ENCODE results near the gene SPTBN1. TPM values are rescaled to one million over a fixed set of nuclear protein-coding genes. Genes with fewer than 3 reads are reported as not detected.
A peak's percentile ranks its signal among the peaks of the same experiment; 100 is the strongest.

The SPTBN1 gene
- polyA plus RNA-seq, 2 of the 4 experiments (the other 2 are of a cell fraction): 105 to 126 TPM

GRCh38 chr2:54595161-54595803 lies 139.2 kb downstream of the SPTBN1 start:
- POLR2A ChIA-PET: interaction anchor here (0.6 kb wide), 1 partner anchor 383 kb away, joined by 4 read pairs; no protein-coding TSS in a partner anchor
- no peak for FAIRE-seq
- no peak for DNase-seq (ENCODE audit: low read depth in 1 of 2, low spot score in 1 of 2)
- peak overlapping the region in 1 of 2 experiments; percentile 1; a peak in 2 of 6 replicates for H3K27ac ChIP-seq
- no peak for TF ChIP-seq POLR2A (IDR thresholded peaks at IDR 0.05; ENCODE audit: low read length)
- TF ChIP-seq FOSB (CRISPR knock-in tag; IDR thresholded peaks at IDR 0.05): no peak
- TF ChIP-seq CHD2 (IDR thresholded peaks at IDR 0.05; ENCODE audit: low read length, partially characterized antibody): no peak
- TF ChIP-seq SMC3 (IDR thresholded peaks at IDR 0.05): no peak
- no peak for TF ChIP-seq HOXA7 (CRISPR knock-in tag; IDR thresholded peaks at IDR 0.05)
- TF ChIP-seq ATOH8 (CRISPR knock-in tag; IDR thresholded peaks at IDR 0.05; ENCODE audit: low read depth): no peak
- no peak for TF ChIP-seq HOXB13 (CRISPR knock-in tag; IDR thresholded peaks at IDR 0.05; ENCODE audit: low read depth)
- no peak for TF ChIP-seq CBX2 (IDR thresholded peaks at IDR 0.05; ENCODE audit: borderline replicate concordance, low read depth)
- no peak for TF ChIP-seq FOXS1 (CRISPR knock-in tag; IDR thresholded peaks at IDR 0.05)
- no peak for TF ChIP-seq ZSCAN20 (CRISPR knock-in tag; IDR thresholded peaks at IDR 0.05)
- TF ChIP-seq MAX (IDR thresholded peaks at IDR 0.05): no peak
- TF ChIP-seq CEBPB (IDR thresholded peaks at IDR 0.05): no peak
- no peak for TF ChIP-seq RCOR1 (IDR thresholded peaks at IDR 0.05; ENCODE audit: low read depth, low read length)
- TF ChIP-seq PBX3 (IDR thresholded peaks at IDR 0.05): no peak
- no peak for TF ChIP-seq JUN (IDR thresholded peaks at IDR 0.05)
- no peak for TF ChIP-seq ZC3H11A (IDR thresholded peaks at IDR 0.05)
- TF ChIP-seq REST (IDR thresholded peaks at IDR 0.05): no peak
- TF ChIP-seq CTCF (IDR thresholded peaks at IDR 0.05): no peak
- no peak for TF ChIP-seq HMGXB4 (CRISPR knock-in tag; IDR thresholded peaks at IDR 0.05; ENCODE audit: borderline replicate concordance)
- H3K4me1 ChIP-seq: peaks cover 67% of the 10 kb centered on the region
- CTCF ChIA-PET: interaction anchor here (0.6 to 3.0 kb wide), 5 partner anchors 9 to 433 kb away, joined by 3 to 11 read pairs (median 3); no protein-coding TSS in a partner anchor
- no peak overlapping the region for H3K4me2 ChIP-seq
- no peaks in the 10 kb centered on the region for H3K9me3 ChIP-seq
- peak in 1 of 2 experiments; percentile 3; a peak in 1 of 6 replicates for ATAC-seq
- 94% methylated on average over 13 of the region's 13 CpGs for WGBS (ENCODE audit: missing lambda C conversion rate)
- H3K4me3 ChIP-seq: no peak overlapping the region
